Measurements from ENCODE around the gene KATNB1. TPM values are rescaled to one million over a fixed set of nuclear protein-coding genes. Genes with fewer than 3 reads are reported as not detected.
A peak's percentile ranks its signal among the peaks of the same experiment; 100 is the strongest.

KATNB1 gene
- total RNA-seq, 6 experiments from 2014 or later = 5.6 to 17.5 (median 8.5) TPM

GRCh38 chr16:57699899-57700298 lies 35.7 kb upstream of the KATNB1 start:
- Histone ChIP-seq H3K9me3 (no peaks in the 10 kb centered on the region), H3K4me3 (no peak overlapping the region), H3K36me3 (no peaks in the 10 kb centered on the region), H3K27ac (no peak overlapping the region), H3K27me3 (no peaks in the 10 kb centered on the region), H3K4me1 (peaks cover 0 to 30% (median 7%) of the 10 kb centered on the region in 4 donors)
- DNase-seq (no peak), ATAC-seq (no peak)
- TF ChIP-seq POLR2A (IDR thresholded peaks at IDR 0.05) = no peak
- no peak for TF ChIP-seq CTCF (IDR thresholded peaks at IDR 0.05)
- intact Hi-C loops (cut with DNase I) = no loop called here
- 100% methylated on average over 1 of the region's 7 CpGs for WGBS (ENCODE audit: insufficient coverage, low coverage, low lambda C conversion rate, missing lambda C conversion rate)

GRCh38 chr16:57700781-57701551 lies 34.6 kb upstream of the KATNB1 start:
- ATAC-seq (peak; percentile 18 to 40 (median 34)), DNase-seq (no peak)
- Histone ChIP-seq H3K27me3 (no peaks in the 10 kb centered on the region), H3K36me3 (no peaks in the 10 kb centered on the region), H3K4me1 (peaks cover 0 to 29% (median 8%) of the 10 kb centered on the region in 4 donors), H3K27ac (peak overlapping the region in 1 of 3 donors; percentile 45), H3K4me3 (no peak overlapping the region), H3K9me3 (no peaks in the 10 kb centered on the region)
- TF ChIP-seq CTCF (IDR thresholded peaks at IDR 0.05) (no peak), POLR2A (IDR thresholded peaks at IDR 0.05) (no peak)
- 49% methylated on average over 7 of the region's 10 CpGs for WGBS (ENCODE audit: insufficient coverage, low coverage, low lambda C conversion rate, missing lambda C conversion rate)
- intact Hi-C loops (cut with DNase I) = no loop called here

GRCh38 chr16:57701759-57702371 lies 33.7 kb upstream of the KATNB1 start:
- DNase-seq (no peak), ATAC-seq (no peak)
- intact Hi-C loops (cut with DNase I) = no loop called here
- 96% methylated on average over 5 of the region's 23 CpGs for WGBS (ENCODE audit: insufficient coverage, low coverage, low lambda C conversion rate, missing lambda C conversion rate)
- Histone ChIP-seq H3K4me1 (peaks cover 0 to 29% (median 8%) of the 10 kb centered on the region in 4 donors), H3K27ac (peak overlapping the region in 1 of 3 donors; percentile 45), H3K36me3 (no peaks in the 10 kb centered on the region), H3K9me3 (no peaks in the 10 kb centered on the region), H3K27me3 (no peaks in the 10 kb centered on the region), H3K4me3 (no peak overlapping the region)
- TF ChIP-seq POLR2A (IDR thresholded peaks at IDR 0.05) (no peak), CTCF (IDR thresholded peaks at IDR 0.05) (no peak)

GRCh38 chr16:57703416-57704010 lies 32.1 kb upstream of the KATNB1 start:
- peak overlapping the region in 2 of 3 donors; percentile 88 to 91 for H3K27ac ChIP-seq
- no peak for ATAC-seq
- H3K4me1 ChIP-seq = peaks cover 0 to 29% (median 8%) of the 10 kb centered on the region in 4 donors
- H3K36me3 ChIP-seq = no peaks in the 10 kb centered on the region
- intact Hi-C loops (cut with DNase I) = no loop called here
- no peak for DNase-seq
- no peaks in the 10 kb centered on the region for H3K9me3 ChIP-seq
- 64% methylated on average over 11 of the region's 11 CpGs for WGBS (ENCODE audit: insufficient coverage, low coverage, low lambda C conversion rate, missing lambda C conversion rate)
- H3K27me3 ChIP-seq = no peaks in the 10 kb centered on the region
- H3K4me3 ChIP-seq = no peak overlapping the region
- TF ChIP-seq CTCF (IDR thresholded peaks at IDR 0.05) = no peak
- TF ChIP-seq POLR2A (IDR thresholded peaks at IDR 0.05) = no peak

Data from right lobe of liver (tissue), 6 donors.